Esophagus mucosa (tissue), 1 donor: ENCODE measurements around the gene ITPKB. TPM values are rescaled to one million over a fixed set of nuclear protein-coding genes. Genes with fewer than 3 reads are reported as not detected.
"Not testable (repeated sequence)": the region's sequence is repeated elsewhere in the genome, so short reads cannot be mapped to it uniquely, and the experiment has no call there.

Experiments
- ATAC-seq: fragments of 200-7000 bp; cut with Tn5 transposase; one replicate; pipeline ENCODE4 v1.9.1; 2020
- total RNA-seq: library from RNA; stranded (reverse); gene quantifications from one replicate; pipeline ENCODE4 v1.2.4, GENCODE V29; 2023
- donor health status: DM: yes; HTN: yes; CAD: no.

ITPKB gene
- 10.9 TPM for total RNA-seq

- peak; percentile 57 for ATAC-seq
Observed at GRCh38 chr1:226738995-226739695, at the start of gene ITPKB. ITPKB (minus strand) TSS chr1:226739282; CDS start chr1:226737458, 1,824 bp downstream.

GRCh38 chr1:226787638-226788037 is 48.6 kb upstream of the ITPKB start:
- no peak for ATAC-seq

- no peak for ATAC-seq
Observed at GRCh38 chr1:226787071-226787470, 48.0 kb upstream of the ITPKB start.

- ATAC-seq: no peak
Observed at GRCh38 chr1:226786550-226786949, 47.5 kb upstream of the ITPKB start.

GRCh38 chr1:226785805-226786204 is 46.7 kb upstream of the ITPKB start:
- ATAC-seq: no peak

- peak; percentile 90 for ATAC-seq
Observed at GRCh38 chr1:226784081-226785049, 45.3 kb upstream of the ITPKB start.

GRCh38 chr1:226782845-226783601 is 43.9 kb upstream of the ITPKB start:
- ATAC-seq: peak; percentile 32

GRCh38 chr1:226781937-226782609 is 43.0 kb upstream of the ITPKB start:
- ATAC-seq: no peak

- ATAC-seq: no peak
Observed at GRCh38 chr1:226779561-226779960, 40.5 kb upstream of the ITPKB start.

- ATAC-seq: peak; percentile 93
Observed at GRCh38 chr1:226778657-226779058, 39.6 kb upstream of the ITPKB start.

- ATAC-seq: no peak
Observed at GRCh38 chr1:226776975-226777374, 37.9 kb upstream of the ITPKB start.

GRCh38 chr1:226776066-226776465 is 37.0 kb upstream of the ITPKB start:
- ATAC-seq: no peak

GRCh38 chr1:226772446-226773139 is 33.5 kb upstream of the ITPKB start:
- no peak for ATAC-seq

GRCh38 chr1:226767170-226767569 is 28.1 kb upstream of the ITPKB start:
- not testable (repeated sequence) for ATAC-seq

- ATAC-seq: no peak
Observed at GRCh38 chr1:226766565-226766964, 27.5 kb upstream of the ITPKB start.

- no peak for ATAC-seq
Observed at GRCh38 chr1:226764533-226764932, 25.5 kb upstream of the ITPKB start.

- ATAC-seq: peak; percentile 97
Observed at GRCh38 chr1:226763905-226764264, 24.8 kb upstream of the ITPKB start.

- peak; percentile 33 for ATAC-seq
Observed at GRCh38 chr1:226762988-226763904, 24.2 kb upstream of the ITPKB start.

- no peak for ATAC-seq
Observed at GRCh38 chr1:226762055-226762454, 23.0 kb upstream of the ITPKB start.

- ATAC-seq: peak; percentile 70
Observed at GRCh38 chr1:226761322-226761721, 22.2 kb upstream of the ITPKB start.
